GM13976 (cell line): ENCODE measurements around the gene ASB4.

Source experiments
- DNase-seq: peaks from one replicate; pipeline ENCODE4 v3.0.0; 2012; ENCODE audit warnings: low spot score
- in situ Hi-C: fragments of 300-500 bp; cut with MboI; formaldehyde crosslinking; loops from one replicate; pipeline ENCODE4 v1.12.0; 2022; ENCODE audit warnings: low sequenced_read_pairs, mixed read lengths, inconsistent platforms; ENCODE audit not compliant: unreplicated experiment
- TF ChIP-seq, protein P1 (sequence below): IDR thresholded peaks from 2 replicates; pipeline ENCODE4 v1.5.1; 2012; ENCODE audit warnings: borderline replicate concordance, mild to moderate bottlenecking; ENCODE audit not compliant: insufficient read depth; ENCODE audit errors: extremely low read depth, missing control alignments, control extremely low read depth

ASB4 gene

DNA sequence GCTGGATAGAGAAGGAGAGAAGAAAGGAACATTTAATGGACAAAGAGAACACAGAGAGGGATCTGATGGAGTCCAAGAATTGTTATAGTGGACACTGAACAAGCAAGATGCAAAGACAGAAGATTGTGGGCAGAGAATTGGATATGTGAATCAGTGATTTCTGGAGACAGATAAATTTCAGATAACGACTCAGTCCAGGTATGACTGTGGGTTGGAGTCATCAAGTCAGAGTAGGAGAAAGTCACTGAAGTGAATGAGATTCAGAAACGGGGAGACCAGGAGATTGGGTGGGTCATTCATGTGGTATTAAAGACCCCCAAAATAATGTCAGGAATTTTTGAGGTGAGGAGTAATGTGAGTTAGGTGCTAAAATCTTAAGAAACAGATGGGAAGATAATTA, 23.0 kb downstream of the ASB4 start:
- TF ChIP-seq, protein P1, sequence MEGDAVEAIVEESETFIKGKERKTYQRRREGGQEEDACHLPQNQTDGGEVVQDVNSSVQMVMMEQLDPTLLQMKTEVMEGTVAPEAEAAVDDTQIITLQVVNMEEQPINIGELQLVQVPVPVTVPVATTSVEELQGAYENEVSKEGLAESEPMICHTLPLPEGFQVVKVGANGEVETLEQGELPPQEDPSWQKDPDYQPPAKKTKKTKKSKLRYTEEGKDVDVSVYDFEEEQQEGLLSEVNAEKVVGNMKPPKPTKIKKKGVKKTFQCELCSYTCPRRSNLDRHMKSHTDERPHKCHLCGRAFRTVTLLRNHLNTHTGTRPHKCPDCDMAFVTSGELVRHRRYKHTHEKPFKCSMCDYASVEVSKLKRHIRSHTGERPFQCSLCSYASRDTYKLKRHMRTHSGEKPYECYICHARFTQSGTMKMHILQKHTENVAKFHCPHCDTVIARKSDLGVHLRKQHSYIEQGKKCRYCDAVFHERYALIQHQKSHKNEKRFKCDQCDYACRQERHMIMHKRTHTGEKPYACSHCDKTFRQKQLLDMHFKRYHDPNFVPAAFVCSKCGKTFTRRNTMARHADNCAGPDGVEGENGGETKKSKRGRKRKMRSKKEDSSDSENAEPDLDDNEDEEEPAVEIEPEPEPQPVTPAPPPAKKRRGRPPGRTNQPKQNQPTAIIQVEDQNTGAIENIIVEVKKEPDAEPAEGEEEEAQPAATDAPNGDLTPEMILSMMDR, result no peak
- in situ Hi-C loops, result no loop called here
- no peak for DNase-seq

DNA sequence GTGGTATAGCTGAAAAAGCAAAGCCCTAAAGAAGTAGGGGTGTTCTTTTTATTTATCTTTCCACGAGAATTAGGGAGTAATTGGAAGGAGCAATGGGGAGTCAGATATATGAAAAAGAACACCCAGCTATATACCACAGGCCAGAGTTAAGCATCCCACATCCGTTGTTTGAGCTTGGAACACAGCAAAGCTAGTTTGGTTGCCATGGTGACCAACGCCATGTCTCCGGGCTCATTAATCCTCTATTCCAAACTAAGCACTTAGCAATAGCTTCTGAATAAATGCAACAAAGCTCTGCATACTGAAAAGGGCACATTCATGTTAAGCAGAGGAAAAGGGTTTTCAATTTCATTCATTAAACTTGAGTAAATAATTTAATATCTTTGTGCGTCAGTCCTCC, 23.5 kb downstream of the ASB4 start:
- in situ Hi-C loops, result no loop called here
- TF ChIP-seq, protein P1, result no peak
- no peak for DNase-seq

DNA sequence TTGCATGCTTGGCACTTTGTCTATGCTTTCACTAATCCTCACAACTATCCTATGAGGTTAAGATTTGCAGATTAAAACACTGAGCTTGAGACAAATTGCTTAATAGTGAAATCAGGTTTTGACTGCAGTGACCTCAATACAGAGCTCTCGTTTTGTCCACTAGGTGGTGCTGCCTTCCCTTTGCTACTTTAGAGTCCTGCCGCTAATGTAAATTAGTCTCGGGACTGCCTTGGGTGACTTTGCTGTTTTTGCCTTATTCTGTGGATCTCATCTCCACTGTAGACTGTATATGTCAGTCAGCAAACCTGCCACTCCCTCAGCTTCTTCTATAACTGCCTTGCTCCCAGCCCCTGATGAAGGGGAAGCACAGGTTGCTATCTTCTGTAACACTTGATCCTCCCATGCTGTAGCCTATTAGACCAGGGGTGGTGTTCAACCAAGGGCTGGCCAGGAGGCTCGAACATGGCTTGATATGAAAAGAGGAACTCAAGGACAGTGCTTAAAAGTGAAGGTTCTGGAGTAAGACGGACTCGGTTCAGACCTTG, 26.0 kb downstream of the ASB4 start:
- in situ Hi-C loops, result loop anchor here (10.0 kb wide), 1 partner anchor 173 kb away; no protein-coding TSS in a partner anchor
- peak; percentile 32 for DNase-seq
- TF ChIP-seq, protein P1, result peak; percentile 79

DNA sequence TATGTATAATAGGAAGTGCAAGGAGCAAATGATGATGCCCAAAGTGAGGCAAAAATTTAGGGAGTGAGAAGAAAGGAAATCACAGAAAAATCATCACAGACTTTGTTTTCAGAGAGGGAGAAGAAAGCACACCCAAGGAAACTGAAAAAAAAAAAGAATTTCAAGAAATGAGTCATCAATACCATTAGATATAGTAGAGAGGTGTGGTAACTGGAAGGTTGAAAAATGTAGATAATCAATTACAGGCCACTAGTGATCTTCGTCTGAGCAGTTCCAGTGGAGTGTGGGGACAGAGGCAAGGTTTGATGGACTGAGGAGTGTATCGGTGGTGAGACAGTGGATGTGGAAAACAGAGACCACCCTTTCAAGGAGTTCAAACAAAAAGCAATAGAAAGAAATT, 31.7 kb downstream of the ASB4 start:
- no peak for DNase-seq
- in situ Hi-C loops, result loop anchor here (10.0 kb wide), 1 partner anchor 167 kb away; no protein-coding TSS in a partner anchor
- TF ChIP-seq, protein P1, result no peak

DNA sequence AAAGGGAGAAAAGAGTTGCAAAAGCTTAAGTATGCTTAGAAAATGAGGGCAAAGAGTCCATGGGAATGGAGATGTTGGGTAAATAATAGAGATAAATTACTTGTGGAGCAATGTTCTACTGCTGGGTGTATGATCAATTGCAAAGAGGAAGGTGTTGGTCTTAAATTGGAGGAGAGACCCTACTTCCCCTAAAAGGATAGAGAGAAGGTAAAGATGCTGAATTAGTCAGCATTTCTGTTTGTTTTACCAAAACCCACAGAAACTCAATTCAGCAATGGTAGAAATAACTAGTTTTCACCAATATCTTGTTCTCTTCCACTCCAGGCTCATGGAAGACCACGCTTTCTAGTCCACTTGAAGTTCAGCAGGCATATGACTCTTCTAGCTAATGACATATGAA, 32.1 kb downstream of the ASB4 start:
- TF ChIP-seq, protein P1, result no peak
- in situ Hi-C loops, result loop anchor here (10.0 kb wide), 1 partner anchor 167 kb away; no protein-coding TSS in a partner anchor
- no peak for DNase-seq

DNA sequence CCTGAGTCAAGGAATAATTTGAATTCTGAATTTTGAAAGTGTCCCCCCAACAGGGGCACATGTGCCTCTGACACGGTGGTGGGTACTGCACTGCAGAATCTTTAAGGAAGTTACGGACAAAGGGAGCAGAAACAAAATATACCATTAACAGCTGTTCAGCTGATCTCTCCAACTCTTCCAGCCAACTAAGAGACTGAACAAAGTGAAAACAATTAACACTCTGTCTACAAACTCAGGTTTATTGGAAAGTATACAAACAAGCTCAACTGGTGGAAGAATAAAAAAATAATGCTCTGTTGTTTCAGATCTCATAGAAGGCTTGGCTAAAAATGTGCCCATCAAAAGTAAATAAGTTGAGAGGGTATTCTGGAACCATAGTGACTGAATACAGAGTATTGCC, 34.4 kb downstream of the ASB4 start:
- in situ Hi-C loops, result no loop called here
- no peak for DNase-seq
- TF ChIP-seq, protein P1, result no peak
